ENCODE data around the gene CHERP.

Gene CHERP, protein sequence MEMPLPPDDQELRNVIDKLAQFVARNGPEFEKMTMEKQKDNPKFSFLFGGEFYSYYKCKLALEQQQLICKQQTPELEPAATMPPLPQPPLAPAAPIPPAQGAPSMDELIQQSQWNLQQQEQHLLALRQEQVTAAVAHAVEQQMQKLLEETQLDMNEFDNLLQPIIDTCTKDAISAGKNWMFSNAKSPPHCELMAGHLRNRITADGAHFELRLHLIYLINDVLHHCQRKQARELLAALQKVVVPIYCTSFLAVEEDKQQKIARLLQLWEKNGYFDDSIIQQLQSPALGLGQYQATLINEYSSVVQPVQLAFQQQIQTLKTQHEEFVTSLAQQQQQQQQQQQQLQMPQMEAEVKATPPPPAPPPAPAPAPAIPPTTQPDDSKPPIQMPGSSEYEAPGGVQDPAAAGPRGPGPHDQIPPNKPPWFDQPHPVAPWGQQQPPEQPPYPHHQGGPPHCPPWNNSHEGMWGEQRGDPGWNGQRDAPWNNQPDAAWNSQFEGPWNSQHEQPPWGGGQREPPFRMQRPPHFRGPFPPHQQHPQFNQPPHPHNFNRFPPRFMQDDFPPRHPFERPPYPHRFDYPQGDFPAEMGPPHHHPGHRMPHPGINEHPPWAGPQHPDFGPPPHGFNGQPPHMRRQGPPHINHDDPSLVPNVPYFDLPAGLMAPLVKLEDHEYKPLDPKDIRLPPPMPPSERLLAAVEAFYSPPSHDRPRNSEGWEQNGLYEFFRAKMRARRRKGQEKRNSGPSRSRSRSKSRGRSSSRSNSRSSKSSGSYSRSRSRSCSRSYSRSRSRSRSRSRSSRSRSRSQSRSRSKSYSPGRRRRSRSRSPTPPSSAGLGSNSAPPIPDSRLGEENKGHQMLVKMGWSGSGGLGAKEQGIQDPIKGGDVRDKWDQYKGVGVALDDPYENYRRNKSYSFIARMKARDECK

DNA sequence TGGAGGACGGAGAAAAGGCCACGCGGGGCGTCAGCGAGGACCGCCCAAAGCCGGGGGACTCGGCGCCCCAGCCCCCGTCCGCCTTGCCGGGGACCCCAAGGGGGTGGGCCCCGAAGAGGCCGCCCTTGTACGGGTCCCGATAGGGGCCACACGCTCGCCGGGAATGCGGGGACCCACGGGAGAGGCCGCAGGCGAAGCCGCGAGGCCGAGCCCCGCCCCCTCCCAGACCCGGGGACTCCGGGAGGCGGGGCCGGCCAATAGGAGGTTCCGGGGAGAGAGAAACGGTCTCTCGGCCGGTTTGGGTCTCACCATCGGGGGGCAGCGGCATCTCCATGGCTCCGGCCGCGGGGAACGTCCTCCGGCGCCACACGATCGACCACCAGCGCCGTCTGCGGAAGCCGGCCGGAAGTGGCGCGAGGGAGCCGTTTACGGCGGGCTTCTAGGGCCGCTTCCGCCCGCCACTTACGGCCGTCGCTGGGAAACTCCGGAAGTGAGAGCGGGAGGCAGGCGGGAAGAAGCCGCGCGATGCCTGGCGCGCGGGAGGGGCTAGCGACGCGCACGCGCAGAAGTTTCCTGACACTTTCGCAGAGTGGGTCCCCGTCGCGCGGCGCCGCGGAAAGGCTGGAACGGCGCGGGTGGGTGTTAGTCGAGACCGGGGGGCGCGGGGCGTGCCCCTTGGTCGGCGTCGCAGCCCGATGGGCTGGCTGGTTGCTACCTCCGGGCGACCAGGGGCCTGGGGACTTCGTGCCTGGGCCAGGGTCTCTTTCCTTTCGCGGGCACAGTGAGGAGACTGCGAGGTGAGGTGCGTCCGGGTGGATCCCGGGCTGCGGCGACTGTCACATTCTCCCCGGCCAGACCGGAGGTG lies at the start of gene CHERP:
TSS of gene CHERP (minus strand) at position 393 of the 865 bp plus-strand sequence. CDS start at position 334, 59 bp downstream.
- H3K9me3 ChIP-seq (ENCODE audit: low read length): no peaks in the 10 kb centered on the region
- H3K4me1 ChIP-seq (ENCODE audit: insufficient read depth, low read length, severe bottlenecking): peaks cover 37% of the 10 kb centered on the region
- peak within 1 kb of the TSS; percentile 98 for H3K4me3 ChIP-seq (ENCODE audit: low read depth, low read length, poor library complexity, severe bottlenecking)
- H3K79me2 ChIP-seq (ENCODE audit: insufficient read depth, low read length): peaks cover 60% of the 10 kb centered on the region
- no peaks in the 10 kb centered on the region for H3K27me3 ChIP-seq (ENCODE audit: insufficient read depth, low read length)
- H3K36me3 ChIP-seq (ENCODE audit: insufficient read depth, low read length): peaks cover 40% of the 10 kb centered on the region
- H2AFZ ChIP-seq (ENCODE audit: low read length): no peak within 1 kb of the TSS
- H4K20me1 ChIP-seq (ENCODE audit: insufficient read depth, low read length): no peaks in the 10 kb centered on the region
- 0 out of 2 replicates have a peak, but pooled peaks cover 6% of the 10 kb centered on the region for H3F3A ChIP-seq (ENCODE audit: insufficient read depth, low read length)
- no peaks in the 10 kb centered on the region for H3K9me2 ChIP-seq (ENCODE audit: low read depth, low read length)
- H3K27ac ChIP-seq (ENCODE audit: low read depth, low read length, poor library complexity, severe bottlenecking): peak within 1 kb of the TSS; percentile 80
- TF ChIP-seq EZH2 (IDR thresholded peaks at IDR 0.05; ENCODE audit: borderline replicate concordance, low read length): no peak
- TF ChIP-seq, protein P1, sequence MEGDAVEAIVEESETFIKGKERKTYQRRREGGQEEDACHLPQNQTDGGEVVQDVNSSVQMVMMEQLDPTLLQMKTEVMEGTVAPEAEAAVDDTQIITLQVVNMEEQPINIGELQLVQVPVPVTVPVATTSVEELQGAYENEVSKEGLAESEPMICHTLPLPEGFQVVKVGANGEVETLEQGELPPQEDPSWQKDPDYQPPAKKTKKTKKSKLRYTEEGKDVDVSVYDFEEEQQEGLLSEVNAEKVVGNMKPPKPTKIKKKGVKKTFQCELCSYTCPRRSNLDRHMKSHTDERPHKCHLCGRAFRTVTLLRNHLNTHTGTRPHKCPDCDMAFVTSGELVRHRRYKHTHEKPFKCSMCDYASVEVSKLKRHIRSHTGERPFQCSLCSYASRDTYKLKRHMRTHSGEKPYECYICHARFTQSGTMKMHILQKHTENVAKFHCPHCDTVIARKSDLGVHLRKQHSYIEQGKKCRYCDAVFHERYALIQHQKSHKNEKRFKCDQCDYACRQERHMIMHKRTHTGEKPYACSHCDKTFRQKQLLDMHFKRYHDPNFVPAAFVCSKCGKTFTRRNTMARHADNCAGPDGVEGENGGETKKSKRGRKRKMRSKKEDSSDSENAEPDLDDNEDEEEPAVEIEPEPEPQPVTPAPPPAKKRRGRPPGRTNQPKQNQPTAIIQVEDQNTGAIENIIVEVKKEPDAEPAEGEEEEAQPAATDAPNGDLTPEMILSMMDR (IDR thresholded peaks at IDR 0.05; ENCODE audit: low read length): 0 out of 2 replicates have a peak, but pooled peaks have one; percentile 4
- peak within 1 kb of the TSS; percentile 99 for H3K4me2 ChIP-seq (ENCODE audit: low read length)
- H3K9ac ChIP-seq (ENCODE audit: low read length): peak within 1 kb of the TSS; percentile 98

DNA sequence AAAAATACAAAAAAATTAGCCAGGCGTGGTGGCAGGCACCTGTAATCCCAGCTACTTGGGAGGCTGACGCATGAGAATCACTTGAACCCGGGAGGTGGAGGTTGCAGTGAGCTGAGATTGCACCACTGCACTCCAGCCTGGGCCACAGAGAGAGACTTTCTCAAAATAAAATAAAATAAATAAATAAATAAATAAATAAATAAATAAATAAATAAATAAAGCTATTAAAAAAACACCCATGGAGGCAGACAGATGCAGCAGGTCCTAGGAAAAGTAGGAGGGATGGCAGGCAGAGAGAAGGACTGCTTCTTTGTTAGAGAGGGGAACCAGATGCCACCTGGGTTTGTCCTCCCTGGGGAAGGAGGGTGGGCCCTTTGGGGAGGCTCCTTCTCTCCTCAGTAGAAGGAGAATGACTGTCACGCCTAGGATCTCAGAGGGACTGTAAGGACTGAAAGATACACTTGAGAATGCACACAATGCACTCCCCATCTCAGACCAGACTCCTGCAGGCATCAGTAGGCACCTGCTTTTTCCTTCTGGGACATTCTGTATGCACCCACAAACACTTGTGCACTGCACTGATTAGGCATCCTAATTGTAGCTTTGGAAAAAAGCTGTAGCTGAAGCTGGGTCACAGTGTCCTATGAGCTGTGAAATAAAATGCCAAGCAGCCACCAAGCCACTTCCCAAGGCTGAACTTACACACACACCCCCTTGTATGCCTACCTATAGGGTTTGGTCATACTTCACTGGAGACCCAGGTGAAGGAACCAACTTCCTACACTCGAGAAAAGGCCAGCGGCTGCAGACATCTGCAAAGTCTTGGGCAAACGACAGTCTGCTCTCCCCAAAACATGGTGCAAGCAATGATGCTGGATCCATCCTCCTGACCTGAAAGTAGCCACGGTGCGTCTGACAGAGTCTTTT lies 48.9 kb upstream of the CHERP start:
- Histone ChIP-seq H3K4me1 (ENCODE audit: insufficient read depth, low read length, severe bottlenecking) (peaks cover 99% of the 10 kb centered on the region), H3K4me2 (ENCODE audit: low read length) (peak overlapping the region; percentile 49; the same call in 1 of the 2 replicates), H3K9ac (ENCODE audit: low read length) (no peak overlapping the region; the same call in 1 of the 2 replicates), H3K36me3 (ENCODE audit: insufficient read depth, low read length) (no peaks in the 10 kb centered on the region), H3K9me2 (ENCODE audit: low read depth, low read length) (no peaks in the 10 kb centered on the region), H3K4me3 (ENCODE audit: low read depth, low read length, poor library complexity, severe bottlenecking) (peak overlapping the region; percentile 2), H4K20me1 (ENCODE audit: insufficient read depth, low read length) (no peaks in the 10 kb centered on the region), H2AFZ (ENCODE audit: low read length) (no peak overlapping the region), H3K27me3 (ENCODE audit: insufficient read depth, low read length) (no peaks in the 10 kb centered on the region), H3K9me3 (ENCODE audit: low read length) (no peaks in the 10 kb centered on the region), H3K27ac (ENCODE audit: low read depth, low read length, poor library complexity, severe bottlenecking) (peak overlapping the region; percentile 100), H3K79me2 (ENCODE audit: insufficient read depth, low read length) (peaks cover 34% of the 10 kb centered on the region), H3F3A (ENCODE audit: insufficient read depth, low read length) (no peaks in the 10 kb centered on the region; the same call in 1 of the 2 replicates)
- TF ChIP-seq, protein P1 (IDR thresholded peaks at IDR 0.05; ENCODE audit: low read length): no peak
- no peak for TF ChIP-seq EZH2 (IDR thresholded peaks at IDR 0.05; ENCODE audit: borderline replicate concordance, low read length)
